ENCODE data around the gene PLCZ1. TPM values are rescaled to one million over a fixed set of nuclear protein-coding genes. Genes with fewer than 3 reads are reported as not detected.

PLCZ1 gene
- polyA plus RNA-seq, 3 donors: not detected

DNA sequence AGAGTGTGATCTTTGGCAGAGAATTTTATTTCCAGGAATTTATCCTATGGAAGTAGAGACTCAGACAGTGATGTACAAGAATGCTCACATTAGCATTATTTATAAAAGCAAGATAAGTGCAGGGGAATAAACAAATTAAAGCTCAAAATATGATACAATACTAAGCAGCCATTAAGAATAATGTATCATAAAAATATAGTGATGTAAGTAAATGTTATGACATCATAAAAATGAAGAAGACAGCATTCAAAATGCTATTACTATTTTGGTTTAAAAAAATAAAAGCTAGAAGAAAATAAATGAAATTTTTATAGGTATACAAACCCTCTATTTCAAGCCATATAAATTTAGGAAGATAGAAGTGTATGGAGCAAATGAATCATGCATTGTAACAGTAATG, 17.1 kb downstream of the PLCZ1 start:
- H3K4me3 Mint-ChIP-seq: no peak overlapping the region
- no peaks in the 10 kb centered on the region for H3K36me3 ChIP-seq (replicated peaks in 1 of 2; ENCODE audit: control insufficient read depth in 1 of 2, insufficient read depth in 2 of 2, low read length in 2 of 2)
- H3K27me3 Mint-ChIP-seq (ENCODE audit: low read depth in 3 of 3): no peaks in the 10 kb centered on the region
- H3K4me2 ChIP-seq (replicated peaks; ENCODE audit: extremely low read depth, low read length, poor library complexity, severe bottlenecking): no peak overlapping the region
- H3K79me2 ChIP-seq (ENCODE audit: insufficient read depth, low read length): no peaks in the 10 kb centered on the region
- H3K9ac ChIP-seq (ENCODE audit: insufficient read depth, low read length, poor library complexity, severe bottlenecking): no peak overlapping the region
- intact Hi-C loops (cut with micrococcal nuclease): no loop called here
- no peak overlapping the region for H3K27ac ChIP-seq (ENCODE audit: low read depth in 1 of 2, low read length in 2 of 2)
- H3K27ac Mint-ChIP-seq: no peak overlapping the region
- no peaks in the 10 kb centered on the region for H3K36me3 Mint-ChIP-seq
- H3K4me1 Mint-ChIP-seq: no peaks in the 10 kb centered on the region
- no peak for DNase-seq
- no peak overlapping the region for H3K4me3 ChIP-seq (replicated peaks in 1 of 3; ENCODE audit: low read depth in 2 of 3, low read length in 3 of 3)
- peaks cover 0 to 5% (median 2%) of the 10 kb centered on the region in 7 donors for H3K9me3 Mint-ChIP-seq
- no peaks in the 10 kb centered on the region for H3K4me1 ChIP-seq (ENCODE audit: control insufficient read depth in 1 of 2, insufficient read depth in 2 of 2, low read length in 2 of 2)
- H3K27me3 ChIP-seq (ENCODE audit: control insufficient read depth in 2 of 2, insufficient read depth in 2 of 2, low read length in 2 of 2): no peaks in the 10 kb centered on the region
- H2AFZ ChIP-seq (ENCODE audit: insufficient read depth, low read depth, low read length, poor library complexity, severe bottlenecking): no peak overlapping the region
- no peaks in the 10 kb centered on the region for H4K20me1 ChIP-seq (ENCODE audit: insufficient read depth, low read length)
- TF ChIP-seq, protein P1, sequence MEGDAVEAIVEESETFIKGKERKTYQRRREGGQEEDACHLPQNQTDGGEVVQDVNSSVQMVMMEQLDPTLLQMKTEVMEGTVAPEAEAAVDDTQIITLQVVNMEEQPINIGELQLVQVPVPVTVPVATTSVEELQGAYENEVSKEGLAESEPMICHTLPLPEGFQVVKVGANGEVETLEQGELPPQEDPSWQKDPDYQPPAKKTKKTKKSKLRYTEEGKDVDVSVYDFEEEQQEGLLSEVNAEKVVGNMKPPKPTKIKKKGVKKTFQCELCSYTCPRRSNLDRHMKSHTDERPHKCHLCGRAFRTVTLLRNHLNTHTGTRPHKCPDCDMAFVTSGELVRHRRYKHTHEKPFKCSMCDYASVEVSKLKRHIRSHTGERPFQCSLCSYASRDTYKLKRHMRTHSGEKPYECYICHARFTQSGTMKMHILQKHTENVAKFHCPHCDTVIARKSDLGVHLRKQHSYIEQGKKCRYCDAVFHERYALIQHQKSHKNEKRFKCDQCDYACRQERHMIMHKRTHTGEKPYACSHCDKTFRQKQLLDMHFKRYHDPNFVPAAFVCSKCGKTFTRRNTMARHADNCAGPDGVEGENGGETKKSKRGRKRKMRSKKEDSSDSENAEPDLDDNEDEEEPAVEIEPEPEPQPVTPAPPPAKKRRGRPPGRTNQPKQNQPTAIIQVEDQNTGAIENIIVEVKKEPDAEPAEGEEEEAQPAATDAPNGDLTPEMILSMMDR (IDR thresholded peaks at IDR 0.05): no peak
- no peaks in the 10 kb centered on the region for H3K9me3 ChIP-seq (replicated peaks in 1 of 2; ENCODE audit: control insufficient read depth in 1 of 2, insufficient read depth in 1 of 2, low read length in 2 of 2)

DNA sequence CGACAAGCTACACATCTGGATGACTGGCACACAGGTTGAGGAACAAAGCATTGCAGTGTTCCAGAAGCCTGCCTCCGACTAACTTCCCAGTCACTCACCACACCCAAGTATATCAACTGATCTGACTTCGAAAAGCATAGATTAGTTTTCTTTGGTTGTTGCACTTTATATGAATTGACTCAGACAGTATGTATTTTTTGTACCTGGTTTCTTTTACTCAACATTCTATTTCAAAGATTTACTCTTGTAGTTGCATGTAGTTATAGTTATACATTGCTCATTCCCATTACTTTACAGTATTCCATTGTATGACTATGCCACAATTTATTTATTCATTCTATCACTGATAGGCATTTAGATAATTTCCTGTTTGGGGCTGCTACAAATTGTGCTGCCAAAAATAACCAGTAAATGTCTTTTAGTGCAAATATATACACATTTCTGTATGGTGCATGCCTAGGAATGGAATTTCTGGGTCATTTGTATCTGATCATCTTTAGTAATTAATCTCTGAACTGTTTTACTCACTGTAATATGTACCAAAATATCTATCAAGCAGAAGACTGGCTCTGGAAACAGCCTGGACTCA, 17.8 kb downstream of the PLCZ1 start:
- no peak overlapping the region for H2AFZ ChIP-seq (ENCODE audit: insufficient read depth, low read depth, low read length, poor library complexity, severe bottlenecking)
- Mint-ChIP-seq H3K4me1 (no peaks in the 10 kb centered on the region), H3K27me3 (ENCODE audit: low read depth in 3 of 3) (peaks cover 0 to 2% (median 0%) of the 10 kb centered on the region in 3 donors), H3K36me3 (no peaks in the 10 kb centered on the region), H3K27ac (no peak overlapping the region), H3K4me3 (no peak overlapping the region), H3K9me3 (peaks cover 0 to 7% (median 2%) of the 10 kb centered on the region in 7 donors)
- no peak overlapping the region for H3K9ac ChIP-seq (ENCODE audit: insufficient read depth, low read length, poor library complexity, severe bottlenecking)
- WGBS (ENCODE audit: insufficient coverage): no CpG with 5 or more reads among the region's 3 CpGs
- no peak overlapping the region for H3K4me3 ChIP-seq (replicated peaks in 1 of 3; ENCODE audit: low read depth in 2 of 3, low read length in 3 of 3)
- H3K36me3 ChIP-seq (replicated peaks in 1 of 2; ENCODE audit: control insufficient read depth in 1 of 2, insufficient read depth in 2 of 2, low read length in 2 of 2): no peaks in the 10 kb centered on the region
- no peak overlapping the region for H3K4me2 ChIP-seq (replicated peaks; ENCODE audit: extremely low read depth, low read length, poor library complexity, severe bottlenecking)
- no peaks in the 10 kb centered on the region for H3K9me3 ChIP-seq (replicated peaks in 1 of 2; ENCODE audit: control insufficient read depth in 1 of 2, insufficient read depth in 1 of 2, low read length in 2 of 2)
- TF ChIP-seq, protein P1 (IDR thresholded peaks at IDR 0.05): no peak
- no peaks in the 10 kb centered on the region for H3K79me2 ChIP-seq (ENCODE audit: insufficient read depth, low read length)
- intact Hi-C loops (cut with micrococcal nuclease): no loop called here
- no peak for DNase-seq
- no peaks in the 10 kb centered on the region for H3K4me1 ChIP-seq (ENCODE audit: control insufficient read depth in 1 of 2, insufficient read depth in 2 of 2, low read length in 2 of 2)
- no peaks in the 10 kb centered on the region for H3K27me3 ChIP-seq (ENCODE audit: control insufficient read depth in 2 of 2, insufficient read depth in 2 of 2, low read length in 2 of 2)
- H3K27ac ChIP-seq (ENCODE audit: low read depth in 1 of 2, low read length in 2 of 2): no peak overlapping the region
- no peaks in the 10 kb centered on the region for H4K20me1 ChIP-seq (ENCODE audit: insufficient read depth, low read length)

All from CD14-positive monocyte (primary cell).